GM18909 (cell line): Measurements from ENCODE around the gene BAG2.

ENCODE experiments used
- ATAC-seq: cut with Tn5 transposase; IDR thresholded peaks from one replicate; pipeline ENCODE4 v1.9.1; 2021; ENCODE audit warnings: mild to moderate bottlenecking; ENCODE audit not compliant: unreplicated experiment, poor library complexity

Gene BAG2

DNA sequence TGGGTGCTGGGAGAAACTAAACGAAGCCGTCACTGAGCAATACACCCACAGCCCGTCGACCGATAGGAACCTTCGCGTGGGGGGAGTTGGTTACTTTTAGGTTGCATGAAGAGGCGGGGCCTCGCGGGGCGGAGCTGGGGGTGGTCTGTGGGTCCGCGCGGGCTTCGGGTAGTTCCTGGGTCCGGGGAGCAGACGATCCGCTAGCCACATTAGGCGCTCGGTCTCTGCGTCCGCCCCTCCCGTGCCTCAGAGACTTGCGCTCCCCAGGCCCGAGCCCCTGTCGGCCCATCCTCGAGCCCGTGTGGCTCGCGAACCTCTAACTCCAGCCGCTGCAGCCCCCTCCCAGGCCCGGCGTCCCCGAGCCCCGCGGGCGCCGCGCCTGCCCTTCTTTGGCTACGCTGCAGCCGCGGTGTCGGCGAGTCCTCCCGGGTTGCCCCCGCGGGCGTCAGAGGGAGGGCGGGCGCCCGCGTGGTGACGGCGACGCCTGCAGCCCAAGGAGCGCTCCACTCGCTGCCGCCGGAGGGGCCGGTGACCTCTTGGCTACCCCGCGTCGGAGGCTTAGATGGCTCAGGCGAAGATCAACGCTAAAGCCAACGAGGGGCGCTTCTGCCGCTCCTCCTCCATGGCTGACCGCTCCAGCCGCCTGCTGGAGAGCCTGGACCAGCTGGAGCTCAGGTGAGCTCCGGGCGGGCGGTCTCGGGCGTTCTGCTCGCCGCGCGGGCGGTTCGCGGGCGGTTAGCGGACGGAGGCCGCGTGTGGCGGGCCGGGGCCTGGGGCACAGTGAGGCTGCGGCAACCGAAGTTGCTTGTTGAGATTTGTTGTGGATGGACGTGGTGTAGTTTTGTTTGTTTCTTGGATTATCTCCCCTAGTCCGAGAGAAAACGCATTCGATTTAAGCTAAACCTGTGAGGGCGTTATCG lies at the start of gene BAG2:
TSS of gene BAG2 (plus strand) at position 191 of the 920 bp plus-strand sequence. CDS start at position 563, 372 bp downstream.
- ATAC-seq, result peak; percentile 91

DNA sequence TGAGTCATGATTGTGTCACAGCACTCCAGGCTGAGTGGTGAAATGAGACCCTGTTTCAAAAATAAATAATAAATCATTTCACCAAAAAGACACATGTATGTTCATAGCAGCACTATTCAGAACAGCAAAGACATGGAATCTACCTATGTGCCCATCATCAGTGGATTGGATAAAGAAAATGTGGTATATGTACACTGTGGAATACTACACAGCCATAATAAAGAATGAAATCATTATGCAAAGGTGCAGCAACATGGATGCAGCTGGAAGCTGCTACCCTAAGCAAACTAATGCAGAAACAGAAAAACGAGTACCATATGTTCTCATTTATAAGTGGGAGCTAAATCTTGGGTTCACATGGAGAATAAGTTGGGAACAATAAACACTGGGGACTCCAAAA lies 49.0 kb upstream of the BAG2 start:
- no peak for ATAC-seq

DNA sequence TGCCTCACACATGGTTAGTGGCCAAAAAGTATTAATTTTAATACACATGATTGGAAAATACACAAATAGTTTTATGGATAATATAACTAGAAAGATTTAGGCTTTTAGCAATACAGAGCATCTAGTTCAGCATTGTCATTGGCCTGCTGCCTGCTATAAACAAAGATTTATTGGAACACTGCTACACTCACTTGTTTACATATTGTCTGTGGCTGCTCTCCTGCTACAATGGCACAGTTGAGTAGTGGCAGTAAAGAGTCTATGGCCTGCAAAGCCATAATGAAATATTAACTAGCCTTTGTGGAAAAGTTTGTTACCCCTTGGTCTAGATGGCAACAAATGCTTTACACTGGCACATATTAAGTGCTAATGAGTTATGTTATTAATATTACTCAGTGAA lies 44.4 kb upstream of the BAG2 start:
- ATAC-seq, result no peak

DNA sequence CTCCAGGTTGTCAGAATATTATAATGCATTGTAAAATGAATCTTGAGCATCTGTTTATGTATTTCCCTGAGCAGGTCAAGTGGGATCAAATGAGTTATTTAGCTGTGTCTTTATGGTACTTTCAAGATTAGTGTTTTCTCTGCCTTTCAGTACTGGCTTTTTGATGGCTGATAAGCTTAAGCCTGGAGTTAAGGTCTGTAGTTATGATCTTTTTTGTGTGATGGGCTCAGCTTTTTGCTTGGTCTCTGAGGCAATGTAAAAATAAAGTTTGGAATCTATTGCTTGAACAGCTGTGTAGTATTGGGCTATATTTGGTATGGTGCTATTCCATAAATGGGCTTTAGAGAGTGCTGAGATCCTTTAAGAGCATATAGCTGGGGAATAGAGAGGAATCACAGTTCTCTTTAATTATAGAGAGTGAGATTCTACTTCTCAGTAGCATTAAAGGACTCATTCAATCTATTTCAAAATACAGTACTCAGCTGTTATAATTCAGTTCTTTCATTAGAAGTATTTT lies 41.4 kb upstream of the BAG2 start:
- ATAC-seq, result no peak

- ATAC-seq, result no peak
Observed at GRCh38 chr6:57134954-57135353, 37.2 kb upstream of the BAG2 start.

DNA sequence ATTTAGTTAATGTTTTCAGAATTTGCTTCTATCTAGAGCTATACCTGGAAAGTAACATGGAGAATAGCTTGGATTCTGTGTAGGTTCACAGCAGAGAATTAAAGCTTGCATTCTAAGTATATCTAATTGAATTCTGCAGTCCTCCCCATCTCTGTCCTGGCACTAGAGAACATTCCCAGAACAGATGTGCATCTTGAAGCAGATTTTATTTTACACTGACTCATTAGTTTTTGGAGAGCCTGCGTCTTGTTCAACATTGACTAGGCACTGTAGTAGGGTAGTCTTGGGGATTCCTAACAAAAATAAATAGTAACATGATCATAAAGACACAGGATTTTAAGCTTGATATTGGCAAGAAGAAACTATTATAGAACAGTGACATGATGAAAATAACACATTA lies 36.2 kb upstream of the BAG2 start:
- ATAC-seq, result no peak

- no peak for ATAC-seq
Observed at GRCh38 chr6:57137350-57137749, 34.8 kb upstream of the BAG2 start.

- ATAC-seq, result no peak
Observed at GRCh38 chr6:57138026-57138425, 34.1 kb upstream of the BAG2 start.

DNA sequence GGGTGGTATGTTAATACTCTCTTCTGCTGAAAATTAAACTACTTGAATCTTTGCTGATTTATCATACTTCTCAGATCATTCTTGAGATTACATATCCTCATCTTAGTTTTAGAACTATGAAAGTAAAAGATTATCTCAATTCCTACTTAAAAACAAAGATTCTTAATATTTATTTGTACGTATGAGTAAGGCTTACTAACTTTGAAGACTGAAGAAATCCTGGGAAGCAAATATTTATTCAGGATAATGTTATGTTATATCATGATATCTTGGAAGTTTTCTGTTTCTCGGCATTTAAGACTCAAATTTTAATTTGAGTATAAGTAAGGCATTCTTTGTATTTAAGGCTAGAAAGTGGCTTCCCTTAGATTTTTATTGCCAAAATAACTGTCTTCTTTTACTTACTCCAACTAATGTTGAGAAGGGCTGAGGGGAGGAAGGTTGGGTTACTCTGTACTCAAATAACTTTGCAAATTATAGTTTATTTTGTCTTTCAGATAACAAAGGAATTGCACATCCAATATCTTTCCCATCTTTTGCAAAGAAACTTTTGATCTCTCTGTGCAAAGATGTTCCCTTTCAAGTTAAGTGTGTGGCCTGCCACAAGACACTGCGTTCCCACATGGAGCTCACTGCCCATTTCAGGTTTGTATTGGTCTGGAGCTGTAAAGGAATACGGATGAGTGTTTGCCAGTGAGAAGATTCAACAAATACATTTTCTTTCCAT lies 30.5 kb upstream of the BAG2 start:
- ATAC-seq, result no peak

DNA sequence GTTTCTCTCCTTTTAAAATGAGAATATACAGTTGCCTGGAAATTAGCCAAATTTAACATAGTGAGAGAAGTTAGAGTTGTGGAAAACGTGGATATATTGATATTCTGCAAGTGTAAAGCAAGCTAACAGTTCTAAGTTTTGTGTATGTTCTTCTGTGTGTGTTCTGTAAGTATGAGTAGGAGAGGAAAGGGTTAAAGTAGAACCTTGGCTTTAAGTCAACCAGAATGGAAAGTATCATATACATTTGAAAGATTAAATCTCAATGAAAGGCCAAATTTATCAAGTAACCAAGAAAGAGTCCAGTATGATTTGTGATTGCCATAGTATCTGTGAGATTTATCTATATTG lies 30.0 kb upstream of the BAG2 start:
- ATAC-seq, result no peak

DNA sequence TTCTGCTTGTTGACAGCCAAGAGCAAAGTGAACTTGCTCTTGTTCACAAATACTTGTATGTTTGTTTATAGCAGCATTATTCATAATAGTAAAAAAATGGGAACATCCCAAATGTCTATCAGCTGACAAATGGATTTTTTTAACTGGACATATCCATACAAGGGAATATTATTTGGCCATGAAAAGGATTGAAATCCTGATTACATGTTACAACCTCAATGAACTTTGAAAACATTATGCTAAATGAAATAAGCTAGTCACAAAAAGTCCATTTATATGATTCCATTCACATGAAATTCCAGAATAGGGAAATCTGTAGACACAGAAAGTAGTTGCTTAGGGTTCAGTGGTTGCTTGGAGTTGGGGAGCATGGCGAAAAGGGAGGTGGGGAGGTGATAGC lies 28.4 kb upstream of the BAG2 start:
- no peak for ATAC-seq

DNA sequence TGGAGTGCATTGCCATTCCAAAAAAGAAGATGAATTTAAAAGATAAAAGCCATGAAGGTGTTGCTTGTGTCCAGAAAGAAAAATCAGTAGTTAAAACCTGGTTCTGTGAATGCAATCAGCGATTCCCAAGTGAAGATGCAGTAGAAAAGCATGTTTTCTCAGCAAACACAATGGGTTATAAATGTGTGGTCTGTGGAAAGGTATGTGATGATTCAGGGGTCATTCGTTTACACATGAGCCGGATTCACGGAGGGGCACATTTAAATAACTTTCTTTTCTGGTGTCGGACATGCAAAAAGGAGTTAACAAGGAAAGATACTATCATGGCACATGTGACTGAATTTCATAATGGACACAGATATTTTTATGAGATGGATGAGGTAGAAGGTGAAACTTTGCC lies 24.7 kb upstream of the BAG2 start:
- no peak for ATAC-seq

DNA sequence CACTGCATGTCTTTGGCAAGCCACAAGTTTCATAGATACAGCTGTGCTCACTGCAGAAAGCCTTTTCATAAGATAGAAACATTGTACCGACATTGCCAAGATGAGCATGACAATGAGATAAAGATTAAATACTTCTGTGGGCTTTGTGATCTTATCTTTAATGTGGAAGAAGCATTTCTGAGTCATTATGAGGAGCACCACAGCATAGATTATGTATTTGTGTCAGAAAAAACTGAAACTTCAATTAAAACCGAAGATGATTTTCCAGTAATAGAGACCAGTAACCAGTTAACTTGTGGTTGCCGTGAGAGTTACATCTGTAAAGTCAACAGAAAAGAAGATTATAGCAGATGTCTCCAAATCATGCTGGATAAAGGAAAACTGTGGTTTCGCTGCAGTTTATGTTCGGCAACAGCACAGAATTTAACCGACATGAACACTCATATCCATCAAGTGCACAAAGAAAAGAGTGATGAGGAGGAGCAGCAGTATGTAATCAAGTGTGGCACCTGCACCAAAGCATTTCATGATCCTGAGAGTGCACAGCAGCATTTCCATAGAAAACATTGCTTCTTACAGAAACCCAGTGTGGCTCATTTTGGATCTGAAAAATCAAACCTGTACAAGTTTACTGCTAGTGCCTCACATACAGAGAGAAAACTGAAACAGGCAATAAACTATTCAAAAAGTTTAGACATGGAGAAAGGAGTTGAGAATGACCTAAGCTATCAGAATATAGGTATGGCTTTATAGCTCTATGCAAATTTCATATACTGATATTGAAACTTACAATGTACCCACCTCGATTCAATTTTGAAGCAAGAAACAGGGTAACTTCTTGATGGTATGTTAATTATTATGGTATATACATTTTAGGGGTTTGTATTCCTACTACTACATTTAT lies 23.9 kb upstream of the BAG2 start:
- no peak for ATAC-seq

DNA sequence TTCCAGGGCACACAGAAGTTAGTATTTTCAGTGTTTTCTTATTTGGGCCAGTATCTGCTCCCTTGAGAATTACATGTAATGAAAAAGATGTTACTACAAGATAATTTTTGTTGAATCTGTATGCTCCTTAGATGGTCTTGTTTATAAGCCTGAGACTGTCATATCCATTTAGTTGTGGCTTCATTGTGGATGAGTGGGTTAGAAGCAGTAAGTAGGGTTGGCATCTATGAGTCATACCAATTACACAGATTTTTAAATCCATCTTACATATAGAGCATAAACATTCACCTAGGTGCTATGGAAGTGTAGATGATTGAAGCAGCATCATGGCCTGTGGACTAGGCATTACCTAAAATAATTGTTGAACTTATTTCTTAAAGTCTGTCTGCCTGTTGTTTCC lies 13.5 kb upstream of the BAG2 start:
- no peak for ATAC-seq

DNA sequence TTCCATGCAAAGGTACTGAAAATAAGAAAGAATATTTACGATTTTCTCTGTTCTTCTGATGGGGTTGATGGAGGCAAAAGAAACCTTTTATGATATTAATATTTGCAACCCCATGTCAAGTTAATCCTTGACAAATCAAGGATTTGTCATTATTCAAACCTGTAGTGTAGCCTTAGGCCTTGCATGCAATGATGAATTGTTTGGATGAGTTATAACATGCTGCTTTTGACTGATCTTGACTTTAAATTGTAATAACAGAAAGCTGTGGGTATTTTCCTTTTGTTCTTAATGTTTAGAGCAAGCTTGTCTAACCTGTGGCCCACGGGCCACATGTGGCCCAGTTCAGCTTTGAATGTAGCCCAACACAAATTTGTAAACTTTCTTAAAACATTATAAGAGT lies 13.0 kb upstream of the BAG2 start:
- no peak for ATAC-seq

- ATAC-seq, result no peak
Observed at GRCh38 chr6:57162028-57162427, 10.1 kb upstream of the BAG2 start.

- no peak for ATAC-seq
Observed at GRCh38 chr6:57162516-57162915, 9.6 kb upstream of the BAG2 start.

- ATAC-seq, result no peak
Observed at GRCh38 chr6:57163956-57164355, 8.2 kb upstream of the BAG2 start.

- ATAC-seq, result no peak
Observed at GRCh38 chr6:57165080-57165479, 7.0 kb upstream of the BAG2 start.

DNA sequence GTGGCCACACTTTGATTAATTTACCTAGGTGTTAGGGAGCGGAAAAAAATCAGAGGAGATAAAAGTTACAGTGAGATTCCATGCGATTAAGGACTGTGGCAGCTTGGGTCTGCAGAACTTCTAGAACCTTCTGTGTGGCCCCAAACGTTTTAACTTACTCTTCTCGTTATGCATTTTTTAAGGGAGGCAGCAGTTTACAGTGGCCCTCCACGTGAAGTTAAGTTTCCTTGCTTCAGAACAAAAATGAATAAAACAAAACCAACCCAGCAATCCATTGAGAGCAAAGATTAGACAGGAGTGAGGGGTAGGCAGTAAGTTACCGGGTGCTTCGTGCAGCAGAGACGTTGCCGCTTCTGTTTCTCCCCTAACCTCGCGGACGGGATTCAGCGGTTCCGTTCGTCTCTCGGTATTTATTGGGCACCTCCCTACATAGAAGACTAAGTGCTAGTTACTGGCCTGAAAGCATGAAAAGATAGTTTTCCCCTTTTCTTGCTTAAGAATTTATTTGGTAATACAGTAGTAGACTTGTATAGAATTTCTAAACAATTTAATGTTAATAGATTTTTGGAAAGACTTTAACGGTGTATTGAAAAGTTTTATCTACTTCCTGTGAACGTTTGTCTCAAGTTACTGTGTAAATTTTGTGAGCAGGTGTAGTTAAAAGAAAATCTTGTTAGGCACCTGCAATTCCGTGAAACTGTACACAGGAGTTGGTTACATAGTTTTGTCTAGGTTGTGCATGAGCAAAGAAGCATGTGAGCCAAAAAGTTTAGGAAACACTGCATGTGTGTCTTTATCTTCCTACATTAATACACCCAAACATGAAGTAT lies 1.1 kb downstream of the BAG2 start:
- no peak for ATAC-seq
